ENCODE results near the gene PHC2. TPM values are rescaled to one million over a fixed set of nuclear protein-coding genes. Genes with fewer than 3 reads are reported as not detected.
A peak's percentile ranks its signal among the peaks of the same experiment; 100 is the strongest.

PHC2 gene
- total RNA-seq, 1 donor from 2014 or later: 93.1 TPM

GRCh38 chr1:33334081-33334552 lies 96.8 kb downstream of the PHC2 start:
- no peak for DNase-seq (ENCODE audit: low read depth)

GRCh38 chr1:33332881-33333280 lies 98.0 kb downstream of the PHC2 start:
- DNase-seq (ENCODE audit: low read depth): no peak

GRCh38 chr1:33332357-33332789 lies 98.5 kb downstream of the PHC2 start:
- peak; percentile 74 for DNase-seq (ENCODE audit: low read depth)

DNA sequence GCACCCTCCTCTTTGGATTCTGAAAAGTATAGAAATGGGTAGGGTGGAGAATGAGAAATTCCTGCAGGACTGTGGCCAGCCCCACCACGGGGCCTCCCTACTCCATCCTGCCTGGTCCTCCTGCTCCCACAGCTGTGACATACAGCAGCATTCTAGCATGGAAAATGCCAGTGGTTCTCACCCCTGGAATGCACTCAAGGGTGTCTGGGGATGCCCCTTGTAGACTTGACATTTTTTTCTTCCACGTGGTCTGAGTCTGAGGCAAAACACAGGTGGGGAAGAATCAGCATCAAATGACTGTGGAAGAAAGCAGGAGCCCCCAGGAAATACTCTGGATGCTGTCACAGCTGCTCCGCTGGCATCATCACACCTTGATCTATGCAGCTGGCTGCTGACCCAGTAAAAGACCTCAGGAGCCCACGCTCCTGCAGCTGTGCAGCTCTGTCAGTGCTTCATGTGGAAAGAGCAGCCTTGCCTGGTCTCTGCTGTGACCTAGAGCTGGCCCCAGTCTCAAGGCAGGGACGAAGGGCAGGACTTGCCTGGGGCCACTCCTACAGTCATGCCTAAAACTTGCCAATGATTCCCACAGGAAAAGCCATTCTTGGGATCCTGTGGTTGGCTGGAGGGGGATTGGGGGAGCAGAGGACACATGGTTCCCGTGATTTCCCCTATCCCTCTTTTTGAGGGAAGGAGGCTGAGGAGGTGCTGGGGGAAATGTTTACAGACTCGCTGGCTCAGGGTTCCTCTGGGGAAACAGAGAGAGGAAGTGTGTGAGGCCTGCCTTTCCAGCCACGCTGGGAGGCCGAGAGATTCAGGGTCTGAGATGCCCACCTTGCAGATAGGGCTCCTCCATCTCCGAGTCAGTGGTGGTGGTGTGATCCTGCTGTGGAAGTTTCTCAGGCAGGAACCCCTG lies 99.2 kb downstream of the PHC2 start:
- DNase-seq (ENCODE audit: low read depth): peak; percentile 81

DNA sequence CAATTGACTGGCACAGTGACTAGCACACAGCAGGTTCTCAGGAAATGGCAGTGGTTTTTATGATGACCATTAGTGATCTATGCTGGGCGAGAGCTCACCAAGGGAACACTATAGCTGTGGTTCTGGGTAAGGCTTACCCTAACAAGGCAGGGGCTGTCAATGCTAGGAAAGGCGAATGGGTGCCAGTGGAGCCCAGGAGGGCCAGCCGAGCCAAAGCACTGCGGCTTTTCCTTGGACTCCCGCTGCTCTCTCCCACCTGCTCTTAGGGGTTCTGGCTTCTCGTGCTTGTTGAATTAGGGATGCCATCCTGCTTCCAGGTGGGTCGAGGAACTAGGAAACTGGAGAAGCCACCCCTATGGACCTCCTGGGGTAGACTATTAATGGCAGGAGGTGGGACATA lies 100.0 kb downstream of the PHC2 start:
- no peak for DNase-seq (ENCODE audit: low read depth)

- no peak for DNase-seq (ENCODE audit: low read depth)
These were observed 100.5 kb downstream of the PHC2 start for GRCh38 chr1:33330361-33330890.

GRCh38 chr1:33329600-33330305 lies 101.1 kb downstream of the PHC2 start:
- no peak for DNase-seq (ENCODE audit: low read depth)

- no peak for DNase-seq (ENCODE audit: low read depth)
These were observed 102.1 kb downstream of the PHC2 start for GRCh38 chr1:33328817-33329216.

DNA sequence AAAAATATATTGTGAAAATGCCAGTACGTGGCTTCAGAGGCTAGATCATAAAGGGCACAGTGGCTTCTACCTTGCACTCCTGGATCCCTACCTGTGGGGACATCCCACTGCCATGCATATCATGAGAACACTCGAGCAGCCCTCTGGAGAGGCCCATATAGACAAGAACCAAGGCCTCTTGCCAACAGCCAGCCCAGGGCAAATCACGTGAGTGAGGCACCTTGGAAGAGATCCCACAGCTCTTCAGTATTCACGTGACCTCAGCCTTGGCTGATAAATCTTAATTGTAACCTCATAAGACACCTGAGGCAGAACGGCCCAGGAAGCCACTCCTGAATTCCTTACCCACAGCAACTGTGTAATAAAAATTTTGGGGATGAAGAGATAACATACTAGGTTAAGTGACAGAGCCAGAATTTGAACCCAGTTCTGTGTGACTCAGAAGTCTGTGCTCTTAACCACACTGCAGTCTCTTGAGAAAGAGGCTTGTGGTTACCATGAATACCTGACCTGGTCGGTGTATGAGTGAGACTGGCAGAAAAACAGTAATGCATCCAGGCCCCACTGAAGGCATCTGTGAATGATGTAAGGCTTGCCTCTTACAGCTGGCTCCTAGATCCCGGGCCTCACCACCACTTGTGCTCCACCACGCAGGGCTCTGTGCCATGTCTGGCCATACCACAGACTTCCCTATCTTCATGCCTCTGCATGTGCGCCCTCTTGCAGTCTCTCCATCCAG lies 103.1 kb downstream of the PHC2 start:
- DNase-seq (ENCODE audit: low read depth): peak; percentile 95

- no peak for DNase-seq (ENCODE audit: low read depth)
These were observed 104.1 kb downstream of the PHC2 start for GRCh38 chr1:33326785-33327184.

DNA sequence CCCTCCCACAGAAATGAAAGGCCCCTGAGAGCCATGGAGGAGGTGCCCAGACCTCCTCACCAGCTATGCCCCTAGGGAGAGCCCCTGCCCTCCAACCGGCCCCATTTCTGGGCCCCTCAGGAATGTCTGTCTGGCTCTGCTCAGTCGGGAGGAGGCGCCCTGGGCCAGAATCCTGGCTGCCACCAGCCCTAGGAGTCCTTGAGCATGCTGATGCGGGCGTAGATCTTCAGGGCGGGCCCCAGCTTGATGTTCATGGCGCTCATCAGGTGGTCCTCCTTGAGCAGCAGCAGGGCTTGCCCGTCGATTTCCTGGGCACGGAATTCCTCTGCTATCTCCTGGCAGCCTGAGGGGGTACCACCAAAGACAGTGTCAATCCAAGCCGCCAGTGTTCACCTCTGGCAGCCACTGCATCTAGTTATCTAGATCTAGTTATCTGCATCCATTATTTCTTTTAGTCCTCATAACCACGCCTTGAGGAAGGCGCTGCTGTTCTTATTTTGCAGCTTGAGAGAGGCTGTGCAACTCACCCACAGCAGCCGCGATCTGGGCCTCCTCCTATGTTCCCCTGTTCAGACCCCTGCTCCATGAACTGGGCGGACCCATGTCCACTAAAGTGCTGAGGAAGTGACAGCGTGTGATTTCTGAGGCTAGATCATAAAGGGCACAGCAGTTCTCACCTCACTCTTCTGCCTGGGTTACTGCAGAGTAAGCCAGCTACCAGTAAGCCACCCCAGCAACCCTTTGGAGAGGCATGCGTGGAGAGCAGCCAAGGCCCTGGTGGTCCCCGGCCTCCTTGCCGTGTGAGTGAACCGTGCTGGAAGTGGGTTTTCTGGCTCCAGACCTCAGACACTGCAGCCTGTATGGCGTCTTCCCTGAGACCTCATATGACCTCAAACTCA lies 106.0 kb downstream of the PHC2 start:
- DNase-seq (ENCODE audit: low read depth): no peak

DNA sequence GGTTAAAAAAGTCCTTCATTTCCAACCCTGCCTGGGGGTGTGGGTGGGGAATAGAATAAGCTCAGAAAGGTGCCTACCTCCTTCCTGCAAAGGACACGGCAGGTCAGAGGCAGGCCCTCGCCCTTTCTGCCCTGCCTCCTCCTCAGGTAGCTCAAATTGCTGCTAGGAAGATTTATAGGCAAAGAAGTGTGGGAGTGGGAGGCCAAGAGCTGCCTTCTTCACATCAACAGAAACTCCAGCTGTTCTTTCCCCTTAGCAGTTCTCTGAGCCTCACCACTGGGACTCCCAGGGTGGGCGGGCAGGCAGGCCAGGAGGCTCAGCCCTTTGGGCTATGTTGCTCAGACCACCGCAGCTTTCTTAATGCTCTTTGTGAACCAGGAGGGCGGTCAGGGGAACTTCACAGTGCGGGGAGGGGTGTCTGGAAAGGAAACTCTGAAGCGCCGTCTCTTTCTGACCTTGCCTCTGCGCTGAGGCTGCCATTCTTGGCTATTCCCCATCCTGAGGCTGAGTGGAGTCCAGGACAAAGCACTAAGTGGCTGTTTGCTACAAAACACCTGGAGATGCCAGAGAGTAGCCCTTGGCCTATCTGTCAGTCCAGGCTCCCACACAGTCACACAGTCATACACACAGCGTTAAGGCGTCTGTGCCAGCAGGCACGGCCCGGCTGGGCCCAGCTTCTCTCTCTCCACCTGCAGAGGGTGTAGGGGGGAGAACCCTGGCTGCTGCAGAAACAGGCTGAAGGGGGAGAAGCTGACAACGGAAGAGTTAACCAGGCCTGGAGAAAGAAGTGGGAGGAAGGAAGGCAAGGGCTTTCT lies 107.0 kb downstream of the PHC2 start:
- no peak for DNase-seq (ENCODE audit: low read depth)

DNA sequence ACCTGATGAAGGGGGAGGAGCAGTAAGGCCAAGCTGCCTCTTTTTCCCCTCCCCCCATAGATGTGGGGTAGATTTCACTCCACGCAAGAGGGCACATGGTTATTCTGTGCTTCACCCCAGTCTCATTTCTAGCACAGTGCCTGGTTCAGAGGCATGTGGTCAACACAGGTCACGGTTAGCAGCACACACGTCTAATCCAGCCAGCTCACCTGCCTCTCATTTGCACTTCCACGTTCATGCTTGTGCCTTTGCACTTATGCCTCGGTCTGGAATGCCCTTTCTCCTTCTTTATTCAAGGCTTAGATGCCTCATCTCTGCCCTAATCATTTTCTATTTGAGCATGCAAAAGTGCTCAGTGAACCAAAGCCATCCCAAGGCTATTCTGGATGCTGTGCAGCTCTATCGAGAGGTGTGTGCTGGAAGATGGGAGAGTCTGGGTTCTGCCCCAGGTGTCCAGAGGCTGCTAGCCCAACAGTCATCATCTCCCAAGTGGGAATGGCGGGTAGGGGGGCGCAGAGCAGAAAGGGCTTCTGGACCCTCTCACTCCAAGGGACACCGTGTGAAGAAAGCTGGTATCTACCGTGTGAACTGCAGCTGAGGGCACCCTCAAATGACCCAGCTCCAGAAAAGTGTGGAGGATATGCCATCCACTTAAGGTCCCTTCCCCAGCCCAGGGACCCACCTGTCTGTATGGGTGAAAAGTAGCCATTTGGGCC lies 107.9 kb downstream of the PHC2 start:
- DNase-seq (ENCODE audit: low read depth): no peak

DNA sequence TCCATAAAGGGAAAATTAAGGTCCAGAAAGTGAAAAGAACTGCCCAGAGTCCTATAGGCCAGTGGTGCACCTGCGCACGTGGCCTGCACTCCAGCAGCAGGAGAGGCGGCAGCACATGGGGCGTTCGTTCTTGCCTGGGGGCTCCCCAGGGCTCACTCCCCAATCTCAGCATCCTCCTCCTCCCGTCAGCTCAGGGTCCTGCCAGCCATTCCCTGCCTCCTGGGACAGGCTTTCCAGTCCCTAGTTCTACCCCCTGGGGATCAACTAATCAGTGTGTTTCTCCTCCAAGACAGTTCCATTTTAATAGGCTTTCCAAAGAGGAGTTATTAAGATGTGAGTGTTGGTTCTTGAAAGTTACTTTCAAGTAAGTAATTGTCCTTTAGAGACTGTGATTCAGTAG lies 108.8 kb downstream of the PHC2 start:
- no peak for DNase-seq (ENCODE audit: low read depth)

DNA sequence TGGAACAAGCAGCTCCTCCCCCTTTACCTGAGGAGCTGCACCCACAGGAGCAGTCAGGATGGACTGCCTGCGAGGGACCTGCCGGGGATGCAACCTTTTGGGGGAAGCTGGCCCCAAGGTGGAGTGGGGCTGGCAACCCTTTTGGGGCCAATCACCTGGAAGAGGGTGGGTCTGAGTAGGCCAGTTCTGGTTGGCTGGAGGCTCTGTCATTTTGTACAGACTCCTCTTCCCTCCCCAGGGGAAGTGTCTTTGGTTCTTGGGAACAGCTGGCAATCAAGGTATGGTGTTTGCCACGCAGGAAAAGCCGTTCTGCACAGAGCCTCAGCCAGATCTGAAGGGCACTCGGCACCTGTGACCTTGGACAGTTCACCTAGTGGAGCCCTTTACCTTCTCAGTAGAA lies 109.7 kb downstream of the PHC2 start:
- no peak for DNase-seq (ENCODE audit: low read depth)

GRCh38 chr1:33320619-33321165 lies 110.2 kb downstream of the PHC2 start, which contains the start of gene A3GALT2:
Gene A3GALT2 (minus strand): TSS chr1:33321098. CDS start chr1:33321098, 0 bp downstream.
- DNase-seq (ENCODE audit: low read depth): no peak

- DNase-seq (ENCODE audit: low read depth): peak; percentile 59
These were observed 110.8 kb downstream of the PHC2 start for GRCh38 chr1:33319949-33320618.

All from myocyte (in vitro differentiated cells).